ENCODE measurements around the gene LONP1.
"Not testable (repeated sequence)": the region's sequence is repeated elsewhere in the genome, so short reads cannot be mapped to it uniquely, and the experiment has no call there.

Gene LONP1

DNA sequence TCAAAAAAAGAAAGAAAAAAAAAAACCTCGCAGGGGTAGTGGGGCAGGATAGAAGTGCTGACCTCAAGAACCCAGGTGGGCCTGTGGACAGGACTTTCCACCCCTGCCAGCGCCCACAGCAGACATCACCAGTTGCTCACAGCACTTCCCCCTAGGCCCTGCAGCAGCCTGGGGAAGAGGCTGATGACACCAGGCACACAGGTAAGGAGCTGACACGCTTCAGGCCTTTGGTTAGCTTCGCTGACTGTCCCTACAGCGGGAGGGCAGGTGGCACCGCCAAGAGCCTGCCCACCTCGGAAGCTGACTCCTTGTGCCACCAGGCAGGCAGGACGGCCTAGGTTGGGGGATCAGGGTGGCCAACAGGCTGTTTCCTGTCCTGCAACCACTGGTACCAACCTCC, 8.9 kb downstream of the LONP1 start:
- DNase-seq (ENCODE audit: low spot score): no peak

DNA sequence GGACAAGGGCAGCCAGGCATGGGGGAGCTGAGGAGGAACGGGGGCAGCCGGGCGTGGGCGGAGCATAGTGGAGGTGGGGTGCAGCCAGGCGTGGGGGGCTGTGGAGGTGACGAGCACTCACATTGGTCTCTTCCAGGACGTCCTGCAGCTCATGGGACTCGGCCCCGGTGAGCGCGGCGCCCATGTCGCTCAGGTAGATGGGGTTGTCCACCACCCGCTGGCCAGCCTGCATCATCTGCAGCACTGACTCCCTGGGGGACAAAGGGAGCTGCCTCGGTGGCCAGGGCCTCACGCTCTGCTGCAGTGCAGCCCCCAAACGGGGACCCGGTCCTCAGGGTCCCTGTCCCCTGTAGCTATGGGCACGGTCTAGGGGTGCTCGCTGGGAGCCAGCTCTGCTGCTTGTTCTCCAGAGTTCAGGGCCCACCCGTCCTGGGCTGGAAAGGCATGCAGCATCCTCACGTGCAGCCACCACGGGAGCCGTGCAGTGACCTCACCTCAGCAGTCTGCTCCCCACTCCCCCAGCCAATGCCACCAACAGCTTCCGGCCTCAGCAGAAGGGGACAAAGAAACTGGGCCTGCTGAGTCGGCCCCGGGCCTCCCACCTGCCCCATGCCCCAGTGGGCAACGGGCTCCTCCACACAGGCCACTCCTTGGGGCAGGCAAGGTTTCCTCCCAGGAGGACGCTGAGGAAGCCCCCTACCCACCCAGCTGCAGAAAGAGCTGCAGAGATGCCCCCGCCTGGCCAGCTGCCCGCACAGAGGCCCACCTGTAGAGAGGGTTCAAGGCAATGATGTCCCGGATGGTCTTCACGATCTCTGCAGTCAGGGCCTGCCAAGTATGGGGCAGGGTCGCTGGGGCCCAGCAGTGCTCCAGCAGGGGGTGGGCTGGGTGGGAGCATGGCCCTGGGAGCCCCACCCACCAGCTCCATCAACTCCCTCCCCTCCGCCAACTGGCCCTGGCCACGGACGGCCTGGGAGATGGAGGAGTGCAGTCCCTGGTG, 12.1 kb downstream of the LONP1 start:
- DNase-seq (ENCODE audit: low spot score): no peak

DNA sequence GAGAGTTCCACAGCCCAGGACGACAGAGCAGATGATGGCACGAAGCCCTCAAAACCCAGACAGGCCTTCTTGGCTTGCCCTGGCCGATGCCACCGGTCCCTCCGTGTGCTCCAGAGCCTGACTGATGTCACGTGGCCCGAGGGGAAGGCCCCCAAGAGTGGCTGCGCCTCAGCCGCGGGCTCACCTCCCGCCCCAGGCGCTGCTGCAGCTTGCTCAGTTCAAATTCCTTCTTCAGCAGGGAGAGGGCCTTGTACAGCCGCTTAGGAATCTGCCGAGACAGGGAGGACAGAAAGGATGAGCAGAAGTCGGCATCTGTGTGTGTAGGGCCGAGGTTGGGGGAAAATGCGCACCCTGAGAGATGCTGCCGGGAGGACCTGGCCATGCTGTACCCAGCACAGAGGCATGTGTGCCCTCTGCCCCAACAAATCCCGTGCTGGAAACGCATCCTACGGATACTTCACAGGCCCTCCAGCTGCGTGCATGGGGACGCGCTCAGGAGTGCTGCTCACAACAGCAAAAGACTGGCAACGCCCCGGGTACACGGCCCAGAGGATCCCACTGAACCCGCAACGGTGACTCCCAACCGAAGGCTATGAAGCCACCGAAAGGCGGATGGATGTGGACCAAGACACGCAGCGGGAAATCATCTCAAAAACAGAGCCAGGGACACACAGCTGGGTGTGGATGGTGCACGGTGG, 12.9 kb downstream of the LONP1 start:
- DNase-seq (ENCODE audit: low spot score): no peak

DNA sequence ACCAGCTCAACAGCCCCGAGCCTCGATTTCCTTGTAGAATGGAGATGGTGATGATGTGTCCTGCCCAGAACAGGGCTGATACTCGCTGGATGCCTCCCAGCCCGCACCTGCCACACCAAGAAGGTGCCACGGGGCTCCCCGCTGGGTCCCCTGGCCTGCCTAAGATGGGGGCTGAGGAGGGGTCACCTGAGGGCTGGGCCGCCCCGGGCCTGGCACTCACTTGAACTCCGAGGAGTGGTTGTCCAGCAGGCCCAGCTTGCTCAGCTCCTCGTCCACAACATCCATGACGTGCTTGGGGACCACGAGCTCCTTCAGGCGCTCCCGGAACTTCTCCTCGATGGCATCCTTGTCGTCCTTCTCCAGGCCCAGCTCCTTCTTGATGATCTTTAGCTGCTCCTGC, 14.4 kb downstream of the LONP1 start:
- DNase-seq (ENCODE audit: low spot score): no peak

DNA sequence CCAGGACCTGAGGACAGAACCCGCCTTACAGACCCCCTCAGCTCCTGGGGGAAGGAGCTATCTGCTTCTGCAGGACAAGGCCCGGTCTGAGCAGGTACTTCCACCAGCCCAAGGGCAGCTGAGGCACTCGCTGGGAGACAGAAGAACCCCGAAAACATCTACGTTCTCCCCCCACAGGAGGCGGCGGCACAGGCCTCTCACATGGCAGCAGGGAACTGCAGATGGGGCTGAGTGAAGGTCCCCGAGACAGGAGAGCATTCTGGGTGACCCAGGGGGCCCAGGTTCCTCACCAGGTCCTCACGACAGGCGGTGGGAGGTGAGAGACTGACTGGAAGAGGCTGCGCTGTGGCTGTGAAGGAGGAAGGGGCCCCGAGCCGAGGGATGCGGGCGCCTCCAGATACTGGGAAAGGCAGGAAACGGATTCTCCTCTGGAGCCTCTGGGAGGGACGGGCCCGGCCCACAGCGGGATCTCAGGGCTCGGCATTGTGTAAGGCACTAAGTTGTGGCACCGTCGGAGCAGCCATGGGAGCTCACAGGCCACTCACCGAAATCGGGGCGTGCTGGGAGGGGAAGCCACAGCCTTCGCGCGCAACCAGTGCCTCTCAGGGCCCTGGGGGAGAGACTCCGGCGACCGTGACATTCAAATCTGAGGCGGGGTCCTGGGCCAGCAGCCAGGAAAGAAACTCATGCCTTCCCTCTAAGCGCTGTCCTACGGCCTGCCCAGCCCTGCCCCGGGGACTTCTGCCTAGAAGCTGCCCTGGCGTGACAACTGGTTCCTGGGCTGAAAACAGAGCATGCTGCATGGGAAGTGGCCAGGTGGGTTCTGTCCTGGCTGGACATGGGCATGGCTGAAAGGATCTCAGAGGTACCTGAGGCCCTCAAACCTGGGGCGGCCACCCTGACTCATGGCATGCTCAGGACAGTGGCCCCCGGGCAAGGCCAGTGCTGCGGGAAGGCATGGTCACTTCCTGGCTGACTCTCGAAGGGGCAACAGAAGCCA, 15.8 kb downstream of the LONP1 start:
- no peak for DNase-seq (ENCODE audit: low spot score)

DNA sequence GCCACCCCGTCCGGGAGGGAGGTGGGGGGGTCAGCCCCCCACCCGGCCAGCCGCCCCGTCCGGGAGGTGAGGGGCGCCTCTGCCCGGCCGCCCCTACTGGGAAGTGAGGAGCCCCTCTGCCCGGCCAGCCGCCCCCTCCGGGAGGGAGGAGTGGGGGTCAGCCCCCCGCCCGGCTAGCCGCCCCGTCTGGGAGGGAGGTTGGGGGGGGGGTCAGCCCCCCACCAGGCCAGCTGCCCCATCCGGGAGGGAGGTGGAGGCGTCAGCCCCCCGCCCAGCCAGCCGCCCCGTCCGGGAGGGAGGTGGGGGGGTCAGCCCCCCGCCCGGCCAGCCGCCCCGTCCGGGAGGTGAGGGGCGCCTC, 17.9 kb downstream of the LONP1 start:
- not testable (repeated sequence) for DNase-seq (ENCODE audit: low spot score)

DNA sequence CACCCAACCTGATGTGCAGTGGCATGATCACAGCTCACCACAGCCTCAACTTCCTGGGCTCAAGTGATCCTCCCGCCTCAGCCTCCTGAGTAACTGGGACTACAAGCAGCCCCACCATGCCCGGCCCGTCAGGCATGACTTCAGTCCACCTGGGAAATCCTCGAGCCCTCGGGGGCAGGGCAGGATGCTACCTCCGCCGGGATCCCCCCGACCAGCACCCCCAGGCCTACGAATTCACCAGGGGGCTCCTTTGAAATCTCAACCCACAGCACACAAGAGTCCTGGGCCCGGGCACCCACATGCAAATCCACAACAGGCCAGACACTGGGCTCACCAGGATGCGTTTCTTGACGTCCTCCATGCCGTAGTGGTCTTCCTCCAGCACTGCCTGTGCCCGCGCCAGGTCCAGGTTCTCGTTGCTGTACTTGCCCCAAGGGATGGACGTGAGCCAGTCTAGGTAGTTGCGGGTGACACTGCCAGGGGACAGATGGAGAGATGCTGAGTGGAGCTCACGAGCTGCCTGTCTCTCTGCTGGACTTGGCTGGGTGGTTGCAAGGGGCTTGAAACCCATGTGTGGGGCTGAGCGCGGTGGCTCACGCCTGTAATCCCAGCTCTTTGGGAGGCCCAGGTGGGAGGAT, 19.4 kb downstream of the LONP1 start:
- DNase-seq (ENCODE audit: low spot score): no peak

DNA sequence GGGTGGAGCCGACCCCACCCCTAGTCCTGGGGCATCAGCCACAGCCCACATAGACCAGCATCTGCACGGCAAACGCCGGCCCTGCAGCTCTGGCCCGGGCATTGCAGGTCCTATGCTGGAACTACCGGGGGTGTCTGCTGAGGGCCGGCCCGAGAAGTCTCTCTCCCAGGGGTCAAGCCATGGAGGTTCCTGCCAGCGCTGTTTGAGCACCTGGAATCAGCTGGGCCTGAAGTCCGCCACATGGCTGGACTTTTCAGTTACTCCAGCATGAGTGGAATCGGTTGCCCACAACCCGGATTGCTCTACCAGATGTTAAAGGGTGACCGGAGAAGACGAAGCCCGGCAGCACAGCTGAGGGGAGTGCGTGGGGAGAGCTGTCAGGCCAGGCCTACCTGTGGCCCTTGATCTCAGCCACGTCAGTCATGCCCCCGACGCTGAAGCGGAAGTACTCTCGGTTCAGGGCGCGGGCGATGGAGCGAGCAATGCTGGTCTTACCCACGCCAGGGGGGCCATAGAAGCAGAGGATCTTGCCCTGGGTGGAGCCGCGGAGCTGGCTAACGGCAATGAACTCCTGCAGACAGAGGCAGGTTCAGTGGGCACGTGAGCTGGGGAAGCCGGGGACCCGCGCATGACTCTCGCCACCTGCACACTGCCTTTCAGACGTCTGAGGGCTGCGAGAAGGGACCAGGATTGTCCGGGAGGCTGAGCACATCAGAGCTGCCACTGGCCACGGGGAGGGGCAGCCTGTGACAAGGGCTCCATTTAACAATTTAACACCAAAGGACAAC, 21.1 kb downstream of the LONP1 start:
- DNase-seq (ENCODE audit: low spot score): no peak

DNA sequence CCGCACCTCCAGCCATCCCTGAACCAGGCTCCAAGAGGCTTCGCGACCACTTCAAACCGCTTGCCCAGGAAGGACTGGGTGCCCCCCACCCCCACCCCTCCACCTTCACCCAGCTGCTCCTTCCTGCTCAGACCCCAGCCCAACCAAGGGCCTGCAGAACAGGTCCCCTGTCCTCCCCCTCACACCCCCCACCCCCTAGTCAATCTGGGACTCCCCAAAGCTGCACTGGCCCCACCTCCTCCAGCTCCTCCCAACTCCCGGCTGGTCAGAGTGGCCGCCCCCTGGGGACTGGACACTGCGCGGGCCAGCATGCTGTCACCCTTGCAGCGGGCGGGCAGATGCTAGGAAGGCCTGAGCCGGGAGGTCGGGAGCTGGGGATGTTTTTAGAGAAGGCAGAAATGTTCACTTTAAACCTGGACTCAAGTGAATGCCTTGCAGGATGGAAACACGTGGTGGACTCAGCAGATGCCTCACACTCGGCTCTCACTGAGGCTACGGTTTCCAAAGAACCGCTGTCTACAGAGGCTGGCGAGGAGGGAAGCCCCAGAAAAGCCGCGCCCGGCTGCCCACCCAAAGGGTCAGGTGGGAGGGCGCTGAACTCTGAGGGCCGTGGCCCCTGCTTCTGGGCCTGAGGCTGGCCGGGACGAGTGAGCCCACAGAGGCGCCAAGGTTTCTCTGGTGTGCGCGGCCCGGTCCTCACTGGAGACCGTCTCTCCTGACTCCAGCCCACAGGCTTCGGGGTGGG, 21.9 kb downstream of the LONP1 start:
- DNase-seq (ENCODE audit: low spot score): no peak

DNA sequence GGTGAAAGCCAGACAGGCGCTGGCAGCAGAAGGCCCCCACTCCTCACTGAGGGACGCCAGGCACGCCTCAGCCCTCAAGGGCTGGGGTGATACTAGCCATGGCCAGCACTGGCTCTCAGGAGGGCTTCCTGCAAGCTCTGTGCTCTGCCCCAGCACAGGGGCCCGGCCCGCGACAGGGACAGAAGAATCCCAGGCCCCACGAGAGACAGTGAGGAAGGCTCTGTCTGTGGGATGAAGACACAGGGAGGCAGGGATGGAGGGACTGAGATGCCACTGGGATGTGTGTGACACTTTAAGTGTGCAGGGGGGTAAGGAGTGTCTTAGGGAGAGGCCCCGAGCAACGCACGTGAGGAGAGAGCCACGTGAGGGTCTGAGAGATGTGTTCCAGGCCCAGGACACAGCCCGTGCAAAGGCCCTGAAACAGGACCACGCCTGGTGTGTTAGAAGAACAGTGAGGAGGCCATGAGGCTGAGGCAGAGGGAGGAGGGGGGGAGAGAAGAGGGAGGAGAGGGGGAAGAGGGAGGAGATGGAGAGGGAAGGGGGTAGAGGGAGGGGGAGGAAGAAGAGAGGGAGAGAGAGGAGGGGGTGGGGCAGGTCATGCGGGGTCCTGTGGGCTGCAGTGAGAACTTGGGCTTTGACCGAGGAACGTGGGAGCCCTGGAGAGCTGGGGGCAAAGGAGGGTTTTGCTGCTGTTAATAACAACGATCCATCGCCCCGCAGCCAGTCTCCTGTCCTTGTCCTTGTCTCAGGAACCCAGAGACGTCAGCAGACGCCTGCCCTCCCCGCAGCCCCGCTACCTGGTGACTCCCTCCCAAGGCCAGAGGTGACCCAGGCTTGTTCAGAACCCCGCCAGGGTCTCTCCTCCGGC, 22.7 kb downstream of the LONP1 start:
- no peak for DNase-seq (ENCODE audit: low spot score)

DNA sequence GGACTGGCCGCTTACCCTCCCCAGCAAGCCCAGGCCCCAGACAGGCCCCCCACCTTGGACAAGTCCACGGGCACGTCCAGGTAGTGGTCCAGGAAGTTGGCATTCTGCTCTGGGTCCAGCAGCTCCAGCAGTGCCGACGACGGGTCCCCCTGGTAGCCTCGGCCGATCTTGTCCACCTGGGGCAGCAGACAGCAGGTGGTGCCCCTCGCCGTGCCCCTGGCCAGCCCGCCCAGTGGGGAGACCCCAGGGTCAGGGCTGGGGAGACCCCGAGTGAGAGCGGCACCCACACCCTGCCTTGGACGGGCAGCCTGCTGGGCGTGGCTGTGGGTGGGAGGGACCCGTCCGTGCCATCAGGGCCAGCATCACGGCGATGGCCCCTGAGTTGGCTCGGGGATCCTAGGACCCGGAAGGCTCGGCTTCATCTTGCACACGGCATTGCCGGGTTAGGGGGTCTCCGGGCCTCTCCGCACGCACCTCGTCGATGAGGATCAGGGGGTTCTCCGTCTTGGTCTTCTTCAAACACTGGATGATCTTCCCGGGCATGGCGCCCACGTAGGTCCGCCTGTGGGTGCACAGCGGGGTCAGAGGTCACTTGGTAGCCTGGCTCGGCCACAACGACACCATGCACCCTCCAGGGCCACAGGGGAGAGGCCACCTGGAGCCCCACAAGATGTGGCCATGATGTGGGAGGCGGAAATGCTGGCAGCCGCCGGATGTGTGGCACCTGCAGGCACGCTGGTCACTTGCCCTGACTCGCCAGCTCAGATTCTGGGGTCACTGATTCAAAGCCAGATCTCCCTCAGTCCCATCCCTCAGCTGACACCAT, 23.5 kb downstream of the LONP1 start:
- no peak for DNase-seq (ENCODE audit: low spot score)

DNA sequence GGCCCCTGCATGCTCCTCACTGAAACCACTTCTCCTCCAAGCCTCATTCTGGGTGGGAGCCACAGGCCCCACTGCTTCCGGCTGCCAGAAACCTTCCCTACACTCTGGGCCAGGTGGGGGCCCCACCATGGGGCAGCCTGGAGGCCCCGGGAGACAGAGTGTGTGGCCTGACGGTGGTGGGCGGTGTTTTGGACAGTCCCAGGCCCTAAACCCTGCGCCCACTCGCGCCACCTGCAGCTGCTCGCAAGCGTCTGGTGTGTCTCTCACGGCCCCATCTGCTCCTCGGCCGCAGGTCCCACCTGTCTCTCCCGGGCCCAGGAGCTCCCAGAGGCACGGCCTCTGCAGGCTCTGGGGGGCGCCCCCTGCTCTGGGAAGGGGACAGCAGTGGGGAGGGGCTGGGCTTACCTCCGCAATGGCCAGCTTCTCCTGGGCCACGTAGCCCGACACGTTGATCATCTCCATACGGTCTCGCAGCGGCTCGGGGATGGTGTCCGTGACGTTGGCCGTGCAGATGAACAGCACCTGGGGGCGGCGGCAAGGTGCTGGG, 24.2 kb downstream of the LONP1 start:
- DNase-seq (ENCODE audit: low spot score): no peak

DNA sequence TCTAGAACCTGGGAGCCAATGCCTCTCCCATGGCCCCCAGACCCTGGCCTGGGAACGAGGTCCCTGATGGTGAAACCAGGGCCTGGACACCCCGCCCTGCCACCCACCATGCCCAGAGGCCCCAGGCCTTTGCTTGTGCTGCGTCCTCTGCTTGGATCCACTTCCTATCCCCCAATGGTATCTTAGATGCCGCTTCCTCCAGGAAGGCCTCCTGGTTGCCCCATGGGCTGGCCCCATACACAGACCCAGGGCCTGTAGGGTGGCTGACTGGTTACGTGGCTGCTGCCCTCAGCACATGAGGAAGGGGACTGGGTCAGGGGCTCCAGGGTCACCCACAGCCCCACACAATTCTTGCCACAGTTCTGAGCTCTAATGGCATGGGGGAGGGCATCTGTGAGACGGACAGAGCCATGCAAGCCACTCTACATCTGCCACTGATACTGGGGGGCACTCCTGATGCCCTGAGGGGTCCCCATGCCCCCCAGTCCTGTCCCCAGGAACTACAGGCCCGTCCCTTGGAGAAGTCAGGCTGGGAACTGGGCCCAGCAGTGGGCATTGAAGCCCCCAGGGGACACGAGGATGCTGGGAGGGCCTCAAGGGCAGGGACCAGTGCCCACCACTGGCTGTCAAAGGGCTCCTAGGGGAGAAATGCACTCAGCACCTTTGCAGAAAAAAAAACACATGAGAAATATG, 24.8 kb downstream of the LONP1 start:
- no peak for DNase-seq (ENCODE audit: low spot score)

DNA sequence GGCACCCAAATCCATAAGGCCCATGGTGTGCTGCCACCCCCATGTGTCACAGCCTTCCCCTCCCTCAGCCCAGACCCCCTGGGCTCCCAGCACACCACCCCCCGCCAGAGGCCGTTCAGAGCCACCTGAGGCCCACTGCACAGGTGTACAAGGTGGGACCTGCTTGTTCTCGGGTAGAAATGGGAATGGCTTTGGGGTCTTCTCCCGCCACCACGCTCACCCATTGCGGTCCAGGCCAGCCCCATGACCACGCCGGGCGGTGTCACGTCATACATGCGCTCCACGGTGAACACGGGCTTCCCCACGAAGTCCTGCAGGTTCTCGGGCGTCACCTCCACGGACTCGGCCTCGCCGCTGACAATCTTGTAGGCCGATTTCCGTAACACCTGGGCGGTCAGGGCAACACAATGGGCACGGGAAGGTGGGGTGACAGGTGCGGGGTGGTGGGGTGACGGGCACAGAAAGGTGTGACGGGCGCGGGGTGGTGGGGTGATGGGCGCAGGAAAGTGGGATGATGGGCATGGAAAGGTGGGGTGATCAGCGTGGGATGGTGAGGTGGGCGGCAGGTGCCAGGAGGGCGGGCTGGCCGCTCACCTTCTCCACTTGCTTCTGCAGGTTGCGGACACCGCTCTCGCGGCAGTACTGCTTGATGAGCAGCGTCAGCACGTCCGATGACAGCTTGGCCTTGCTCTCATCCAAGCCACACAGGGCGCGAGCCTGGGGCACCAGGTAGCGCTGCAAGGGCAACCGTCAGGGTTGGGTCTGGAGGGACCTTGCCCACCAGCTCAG, 25.6 kb downstream of the LONP1 start:
- DNase-seq (ENCODE audit: low spot score): no peak

DNA sequence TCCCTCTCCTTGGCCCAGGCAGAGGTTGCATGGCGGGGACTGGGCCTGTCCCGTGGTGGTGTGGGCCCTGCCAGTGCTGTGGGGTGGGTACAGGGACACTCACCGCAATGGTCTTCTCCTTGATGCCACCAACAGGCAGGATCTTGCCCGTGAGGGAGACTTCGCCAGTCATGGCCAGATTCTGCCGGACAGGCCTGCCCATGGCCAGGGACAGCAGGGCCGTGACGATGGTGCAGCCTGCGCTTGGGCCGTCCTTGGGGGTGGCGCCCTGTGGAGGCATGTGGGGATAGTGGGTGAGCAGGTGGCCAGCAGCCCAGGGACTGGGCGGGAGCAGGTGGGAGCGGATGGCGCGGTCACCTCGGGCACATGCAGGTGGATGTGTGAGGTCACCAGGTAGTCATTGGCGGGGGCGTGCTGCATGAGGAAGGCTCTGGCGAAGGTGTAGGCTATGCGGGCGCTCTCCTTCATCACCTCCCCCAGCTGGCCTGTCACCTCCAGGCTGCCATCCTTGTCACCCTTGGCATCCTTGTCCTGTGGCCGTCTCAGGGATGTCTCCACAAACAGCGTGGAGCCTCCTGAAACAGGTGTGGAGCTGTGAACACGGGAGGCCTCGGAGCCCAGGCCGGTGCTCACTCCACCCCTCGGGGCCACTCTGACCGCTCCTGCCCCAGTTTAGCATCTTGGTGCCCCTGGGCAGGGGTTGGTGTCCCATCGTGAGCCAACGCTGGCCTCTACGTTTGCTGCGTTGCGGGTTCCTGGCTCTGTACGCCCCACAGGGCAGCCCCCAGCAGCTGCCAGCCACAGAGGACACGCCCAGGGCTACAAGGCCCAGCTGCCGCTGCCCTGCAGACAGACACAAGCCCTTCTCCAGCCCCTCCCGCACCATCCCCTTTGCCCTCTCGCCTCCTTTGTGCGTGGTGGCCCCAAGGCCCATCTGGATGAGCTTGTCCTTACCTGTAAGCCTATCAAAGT, 26.5 kb downstream of the LONP1 start:
- DNase-seq (ENCODE audit: low spot score): no peak

Data from kidney capillary endothelial cell (primary cell).